8988T (cell line): ENCODE measurements around the gene STOX2.
A peak's percentile ranks its signal among the peaks of the same experiment; 100 is the strongest.

ENCODE experiments used
- DNase-seq: peaks from one replicate; pipeline ENCODE4 v3.0.0; 2011

STOX2 gene

GRCh38 chr4:183905081-183905592, at the start of gene STOX2:
STOX2 (plus strand) TSS chr4:183905307; CDS start chr4:183906791, 1,484 bp downstream.
- DNase-seq, result peak; percentile 86

- DNase-seq, result no peak
Observed at GRCh38 chr4:183855323-183856190, 49.5 kb upstream of the STOX2 start.

GRCh38 chr4:183857040-183857439, 48.1 kb upstream of the STOX2 start:
- DNase-seq, result no peak

- no peak for DNase-seq
Observed at GRCh38 chr4:183858011-183858615, 47.0 kb upstream of the STOX2 start.

- DNase-seq, result no peak
Observed at GRCh38 chr4:183860119-183860518, 45.0 kb upstream of the STOX2 start.

- DNase-seq, result no peak
Observed at GRCh38 chr4:183860731-183861130, 44.4 kb upstream of the STOX2 start.

GRCh38 chr4:183861426-183861825, 43.7 kb upstream of the STOX2 start:
- no peak for DNase-seq

- no peak for DNase-seq
Observed at GRCh38 chr4:183863155-183863825, 41.8 kb upstream of the STOX2 start.

- DNase-seq, result no peak
Observed at GRCh38 chr4:183867247-183867646, 37.9 kb upstream of the STOX2 start.

- no peak for DNase-seq
Observed at GRCh38 chr4:183870997-183871396, 34.1 kb upstream of the STOX2 start.

GRCh38 chr4:183871581-183871980, 33.5 kb upstream of the STOX2 start:
- DNase-seq, result no peak

GRCh38 chr4:183872531-183872930, 32.6 kb upstream of the STOX2 start:
- no peak for DNase-seq

- DNase-seq, result no peak
Observed at GRCh38 chr4:183873409-183874185, 31.5 kb upstream of the STOX2 start.

- DNase-seq, result no peak
Observed at GRCh38 chr4:183875251-183875825, 29.8 kb upstream of the STOX2 start.

GRCh38 chr4:183876268-183876934, 28.7 kb upstream of the STOX2 start:
- DNase-seq, result no peak

- no peak for DNase-seq
Observed at GRCh38 chr4:183878251-183878970, 26.7 kb upstream of the STOX2 start.

- no peak for DNase-seq
Observed at GRCh38 chr4:183885205-183885720, 19.8 kb upstream of the STOX2 start.

GRCh38 chr4:183887351-183887750, 17.8 kb upstream of the STOX2 start:
- DNase-seq, result no peak

GRCh38 chr4:183888564-183888963, 16.5 kb upstream of the STOX2 start:
- DNase-seq, result no peak

- DNase-seq, result no peak
Observed at GRCh38 chr4:183889190-183889589, 15.9 kb upstream of the STOX2 start.

GRCh38 chr4:183897193-183897592, 7.9 kb upstream of the STOX2 start:
- DNase-seq, result no peak
